ENCODE data around the gene IL1RAPL2. TPM values are rescaled to one million over a fixed set of nuclear protein-coding genes. Genes with fewer than 3 reads are reported as not detected.

Gene IL1RAPL2
- total and polyA plus RNA-seq, 10 of the 15 experiments (the other 5 are each of a cell fraction or from before 2014, with no cell fraction given) = 0.19 TPM; not detected in 9

- TF ChIP-seq IKZF2 (IDR thresholded peaks at IDR 0.05) (no peak), ZNF24 (IDR thresholded peaks at IDR 0.05) (no peak), SMAD5 (IDR thresholded peaks at IDR 0.05; ENCODE audit: low read depth) (no peak), HDAC2 (IDR thresholded peaks at IDR 0.05) (no peak), CHD2 (IDR thresholded peaks at IDR 0.05; ENCODE audit: borderline replicate concordance, low read depth, low read length) (no peak), RELA (IDR thresholded peaks at IDR 0.05; ENCODE audit: borderline replicate concordance, partially characterized antibody) (no peak), SIX5 (IDR thresholded peaks at IDR 0.05; ENCODE audit: low read depth, low read length, severe bottlenecking) (no peak), GATAD2B (conservative IDR thresholded peaks at IDR 0.05; ENCODE audit: low read depth) (no peak)
Measured at GRCh38 chrX:105701310-105702052, 1135.5 kb downstream of the IL1RAPL2 start (continued).

GRCh38 chrX:105703876-105704275, 1137.9 kb downstream of the IL1RAPL2 start:
- FAIRE-seq (no peak), ATAC-seq (no peak), DNase-seq (ENCODE audit: low read depth, low spot score) (no peak)
- in situ Hi-C loops (cut with MboI) (no loop called here), intact Hi-C loops (cut with micrococcal nuclease; ENCODE audit: unreplicated experiment) (no loop called here)
- H3K4me2 ChIP-seq (ENCODE audit: control insufficient read depth, insufficient read depth) = no peak overlapping the region
- H3K9me3 ChIP-seq (replicated peaks; ENCODE audit: control insufficient read depth, insufficient read depth, low read length) = no peaks in the 10 kb centered on the region
- no peak overlapping the region for H3K4me3 ChIP-seq
- H3K4me1 ChIP-seq (ENCODE audit: control insufficient read depth, insufficient read depth, low read length) = no peaks in the 10 kb centered on the region
- ChIA-PET SMC1A (ENCODE audit: uncharacterized antibody, unreplicated experiment) (no interaction called here), POLR2A (no interaction called here), CTCF (interaction anchor here (1.6 kb wide), 1 partner anchor 9 kb away, joined by 3 read pairs; no protein-coding TSS in a partner anchor), RAD21 (ENCODE audit: unreplicated experiment) (no interaction called here)
- H4K20me1 ChIP-seq (ENCODE audit: control insufficient read depth, insufficient read depth) = no peaks in the 10 kb centered on the region
- no peak for TF ChIP-seq ZBTB4 (CRISPR knock-in tag; IDR thresholded peaks at IDR 0.05)
- TF ChIP-seq ZBTB40 (IDR thresholded peaks at IDR 0.05; ENCODE audit: borderline replicate concordance) = no peak
- TF ChIP-seq PRDM15 (CRISPR knock-in tag; IDR thresholded peaks at IDR 0.05) = no peak
- H3K27ac ChIP-seq (ENCODE audit: control insufficient read depth, insufficient read depth) = no peak overlapping the region
- 15% methylated on average over 2 of the region's 2 CpGs for WGBS (ENCODE audit: insufficient coverage, insufficient replicate concordance, low lambda C conversion rate, missing lambda C conversion rate)
- no peak overlapping the region for H3K9ac ChIP-seq (ENCODE audit: control insufficient read depth, insufficient read depth, low read length)
- no peak overlapping the region for H2AFZ ChIP-seq (ENCODE audit: control insufficient read depth, low read depth, low read length)
- no peaks in the 10 kb centered on the region for H3K27me3 ChIP-seq (replicated peaks in 1 of 2; ENCODE audit: control insufficient read depth in 2 of 2, insufficient read depth in 2 of 2, low read length in 1 of 2)
- H3K36me3 ChIP-seq (ENCODE audit: control insufficient read depth in 2 of 2, insufficient read depth in 2 of 2, low read length in 1 of 2) = no peaks in the 10 kb centered on the region
- no TSS peak for BruUV-seq (replicated peaks)
- no peaks in the 10 kb centered on the region for H3K79me2 ChIP-seq (ENCODE audit: control insufficient read depth, insufficient read depth, low read length)
